IPS DF 4.7 (cell line): ENCODE results near the gene PIK3AP1.
"Not testable (repeated sequence)": the region's sequence is repeated elsewhere in the genome, so short reads cannot be mapped to it uniquely, and the experiment has no call there.

Source experiments
- DNase-seq: peaks from one replicate; pipeline ENCODE4 v3.0.0-alpha.2; 2013; ENCODE audit warnings: low spot score; ENCODE audit errors: extremely low read depth

PIK3AP1 gene, protein sequence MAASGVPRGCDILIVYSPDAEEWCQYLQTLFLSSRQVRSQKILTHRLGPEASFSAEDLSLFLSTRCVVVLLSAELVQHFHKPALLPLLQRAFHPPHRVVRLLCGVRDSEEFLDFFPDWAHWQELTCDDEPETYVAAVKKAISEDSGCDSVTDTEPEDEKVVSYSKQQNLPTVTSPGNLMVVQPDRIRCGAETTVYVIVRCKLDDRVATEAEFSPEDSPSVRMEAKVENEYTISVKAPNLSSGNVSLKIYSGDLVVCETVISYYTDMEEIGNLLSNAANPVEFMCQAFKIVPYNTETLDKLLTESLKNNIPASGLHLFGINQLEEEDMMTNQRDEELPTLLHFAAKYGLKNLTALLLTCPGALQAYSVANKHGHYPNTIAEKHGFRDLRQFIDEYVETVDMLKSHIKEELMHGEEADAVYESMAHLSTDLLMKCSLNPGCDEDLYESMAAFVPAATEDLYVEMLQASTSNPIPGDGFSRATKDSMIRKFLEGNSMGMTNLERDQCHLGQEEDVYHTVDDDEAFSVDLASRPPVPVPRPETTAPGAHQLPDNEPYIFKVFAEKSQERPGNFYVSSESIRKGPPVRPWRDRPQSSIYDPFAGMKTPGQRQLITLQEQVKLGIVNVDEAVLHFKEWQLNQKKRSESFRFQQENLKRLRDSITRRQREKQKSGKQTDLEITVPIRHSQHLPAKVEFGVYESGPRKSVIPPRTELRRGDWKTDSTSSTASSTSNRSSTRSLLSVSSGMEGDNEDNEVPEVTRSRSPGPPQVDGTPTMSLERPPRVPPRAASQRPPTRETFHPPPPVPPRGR

DNA sequence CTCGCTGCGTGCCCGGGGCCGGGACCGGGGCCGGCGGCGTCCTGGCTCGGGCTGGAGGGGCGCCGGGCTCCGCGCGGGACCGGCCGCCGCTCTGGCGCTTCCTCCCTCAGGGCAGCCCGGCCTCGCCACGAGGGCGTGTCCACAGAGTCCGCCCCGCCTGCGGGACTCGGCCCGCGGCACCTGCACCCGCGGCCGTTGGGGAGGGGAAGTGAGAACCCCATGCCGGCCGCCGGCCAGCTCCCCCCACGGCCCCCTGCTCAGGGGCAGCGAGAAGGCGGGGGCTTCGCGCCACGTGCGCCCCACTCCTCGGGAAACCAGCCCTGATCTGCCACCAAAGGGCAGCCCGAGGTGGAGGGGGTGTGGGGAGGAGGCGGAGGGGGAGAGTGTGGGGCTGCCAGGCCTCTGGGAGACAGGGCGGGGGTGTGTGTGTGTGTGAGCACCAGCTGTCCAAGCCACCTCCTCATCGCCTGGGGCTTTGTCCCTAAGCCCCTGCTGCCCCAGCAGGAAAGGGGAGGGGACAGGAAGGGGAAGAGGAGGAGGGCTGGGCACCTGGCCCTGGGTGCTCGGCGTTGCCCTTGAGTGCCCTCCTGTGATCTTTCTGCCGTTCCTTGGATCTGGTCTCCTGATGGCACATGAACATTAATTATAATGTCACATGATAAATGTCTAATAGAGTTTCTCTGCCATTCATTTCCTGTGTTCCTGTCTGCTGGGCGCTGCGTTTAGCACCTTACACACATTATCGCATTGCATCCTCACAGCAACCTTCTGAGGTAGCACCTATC, at the start of gene PIK3AP1:
Gene PIK3AP1 (minus strand): TSS at position 93 of the 785 bp plus-strand sequence. CDS start 120 bp downstream, outside the sequence.
- no peak for DNase-seq

DNA sequence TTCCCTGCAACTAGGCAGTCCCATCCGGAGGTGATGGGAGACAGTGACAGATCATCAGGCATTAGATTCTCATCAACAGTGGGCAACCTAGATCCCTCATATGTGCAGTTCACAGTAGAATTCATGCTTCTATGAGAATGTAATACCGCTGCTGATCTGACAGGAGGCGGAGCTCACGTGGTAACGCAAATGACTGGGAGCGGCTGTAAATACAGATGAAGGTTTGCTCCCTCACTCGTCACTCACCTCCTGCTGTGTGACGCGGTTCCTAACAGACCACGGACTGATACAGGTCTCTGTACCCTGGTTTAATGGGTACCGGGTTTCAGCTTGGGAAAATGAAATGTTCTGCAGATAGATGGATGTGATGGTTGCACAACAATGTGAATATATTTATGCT, 47.8 kb upstream of the PIK3AP1 start:
- DNase-seq: no peak

DNA sequence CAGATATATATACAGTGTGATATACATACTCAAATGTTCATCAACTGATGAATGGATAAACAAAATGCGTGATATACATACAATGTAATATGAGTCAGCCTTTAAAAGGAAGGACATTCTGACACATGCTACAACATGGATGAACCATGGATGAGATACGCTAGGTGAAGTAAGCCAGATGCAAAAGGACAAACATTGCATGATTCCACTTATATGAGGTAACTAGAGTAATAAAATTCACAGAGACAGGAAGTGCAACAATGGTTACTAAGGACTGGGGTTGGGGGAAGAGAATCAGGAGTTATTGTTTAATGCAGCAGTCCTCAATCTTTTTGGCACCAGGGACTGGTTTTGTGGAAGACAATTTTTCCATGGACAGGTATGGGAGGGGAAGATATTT, 47.3 kb upstream of the PIK3AP1 start:
- DNase-seq: no peak

DNA sequence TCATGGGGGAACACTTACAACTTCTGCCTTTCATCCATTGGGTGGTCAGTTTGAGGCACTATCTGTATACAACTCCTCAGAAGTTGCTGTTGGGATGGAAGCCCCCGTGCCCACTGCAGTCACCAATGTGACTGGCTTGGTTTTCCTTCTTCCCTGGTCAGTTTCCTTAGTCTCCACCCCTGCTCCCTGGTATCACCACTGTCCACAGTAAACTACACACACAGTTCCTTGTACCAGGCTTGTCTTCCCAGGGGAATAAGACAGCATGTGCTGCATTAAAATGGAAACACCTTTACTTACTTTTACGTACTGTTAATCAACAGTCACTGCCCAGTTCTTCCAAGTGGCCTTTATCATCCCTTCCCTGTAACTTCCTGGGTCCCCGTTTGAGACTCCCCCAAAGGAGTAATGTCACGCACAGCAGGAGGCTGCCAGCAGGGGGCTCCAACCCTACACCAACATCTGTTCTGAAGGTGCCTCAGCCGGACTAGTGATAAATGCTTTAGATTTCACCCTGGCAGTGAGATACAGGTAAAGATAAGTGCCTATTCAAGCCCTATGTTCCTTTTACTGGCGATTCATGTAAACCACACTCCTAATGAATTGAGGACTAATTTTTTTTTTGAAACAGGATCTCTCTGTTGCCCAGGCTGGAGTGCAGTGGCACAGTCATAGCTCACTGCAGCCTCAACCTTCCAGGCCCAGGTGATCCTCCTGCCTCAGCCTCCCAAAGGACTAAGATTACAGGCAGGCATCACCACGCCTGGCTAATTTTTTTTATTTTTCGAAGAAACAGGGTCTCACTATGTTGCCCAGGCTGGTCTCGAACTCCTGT, 45.3 kb upstream of the PIK3AP1 start:
- DNase-seq: peak; percentile 9

DNA sequence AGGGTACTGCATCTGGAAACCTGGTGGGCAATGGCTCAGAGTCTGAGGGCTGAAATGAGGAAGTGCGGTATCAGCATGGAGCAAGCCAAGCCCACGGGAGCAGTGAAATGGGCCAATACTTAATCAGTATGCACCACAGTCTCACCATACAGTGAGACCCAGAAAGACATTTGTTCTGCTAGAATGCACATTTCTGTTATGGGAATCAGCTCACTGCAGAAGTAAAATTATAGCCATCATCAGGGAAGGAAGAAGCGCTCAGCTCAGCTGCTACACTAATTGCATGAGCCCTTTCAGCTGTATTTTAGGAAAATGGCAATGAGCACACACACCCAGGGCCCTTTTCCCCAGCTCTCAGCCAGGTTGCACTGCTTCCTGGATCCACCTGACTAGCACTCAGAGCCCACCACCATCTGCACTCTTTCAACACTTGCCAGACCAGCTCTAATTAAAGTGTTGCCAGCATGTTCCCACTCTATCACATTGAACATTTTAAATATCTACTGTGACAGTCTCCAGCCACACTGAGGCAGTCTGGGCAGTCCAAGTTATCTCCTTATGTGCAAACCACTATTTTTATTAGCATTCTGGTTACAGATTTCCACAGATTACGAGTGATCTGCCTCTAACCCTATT, 44.2 kb upstream of the PIK3AP1 start:
- no peak for DNase-seq

DNA sequence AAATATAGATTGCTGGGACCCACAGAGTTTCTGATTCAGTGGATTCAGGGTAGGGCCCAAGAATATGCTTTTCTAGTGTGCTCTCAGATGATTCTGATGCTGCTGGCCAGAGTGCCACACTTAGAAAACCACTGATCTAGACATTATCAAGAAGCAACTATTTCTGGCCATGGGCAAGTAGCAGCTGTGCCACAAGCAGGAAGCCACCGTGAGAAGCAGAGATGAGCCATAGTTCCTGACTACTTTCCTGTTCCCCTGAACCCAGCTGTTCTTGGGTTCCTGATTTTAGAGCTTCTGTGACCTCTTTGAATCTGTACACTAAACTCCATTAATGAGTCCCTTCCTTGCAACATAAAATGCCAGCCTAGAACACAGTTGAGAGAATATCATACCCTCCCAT, 38.1 kb upstream of the PIK3AP1 start:
- DNase-seq: no peak

DNA sequence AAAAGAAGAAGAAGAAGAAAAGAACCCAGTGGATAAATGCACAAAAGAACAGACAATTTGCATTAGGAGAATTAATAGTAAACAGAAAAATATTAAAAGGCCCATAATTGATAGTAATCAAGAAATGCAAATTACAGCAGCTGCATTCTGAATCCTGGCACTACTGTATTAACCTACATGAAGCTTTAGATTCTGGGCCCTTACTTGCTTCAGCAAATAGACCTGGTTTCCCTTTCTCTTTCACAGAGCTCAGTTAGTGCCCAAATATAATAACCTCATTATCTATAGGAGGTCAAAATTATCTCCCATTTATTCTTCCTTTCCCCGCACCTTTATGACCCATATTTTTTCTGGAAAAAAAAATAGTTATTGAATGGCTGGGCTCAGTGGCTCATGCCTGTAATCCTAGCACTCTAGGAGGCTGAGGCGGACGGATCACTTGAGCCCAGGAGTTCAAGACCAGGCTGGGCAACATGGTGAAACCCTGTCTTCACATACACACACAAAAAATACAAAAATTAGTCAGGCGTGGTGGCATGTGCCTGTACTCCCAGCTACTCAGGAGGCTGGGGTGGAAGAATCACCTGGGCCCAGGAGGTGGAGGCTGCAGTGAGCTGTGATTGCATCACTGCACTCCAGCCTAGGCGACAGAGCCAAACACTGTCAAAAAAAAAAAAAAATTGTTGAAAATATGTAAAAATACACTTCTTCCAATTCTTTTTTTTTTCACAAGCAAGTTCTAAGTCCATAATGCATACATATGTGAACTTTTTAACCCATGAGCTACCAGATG, 36.0 kb upstream of the PIK3AP1 start:
- no peak for DNase-seq

DNA sequence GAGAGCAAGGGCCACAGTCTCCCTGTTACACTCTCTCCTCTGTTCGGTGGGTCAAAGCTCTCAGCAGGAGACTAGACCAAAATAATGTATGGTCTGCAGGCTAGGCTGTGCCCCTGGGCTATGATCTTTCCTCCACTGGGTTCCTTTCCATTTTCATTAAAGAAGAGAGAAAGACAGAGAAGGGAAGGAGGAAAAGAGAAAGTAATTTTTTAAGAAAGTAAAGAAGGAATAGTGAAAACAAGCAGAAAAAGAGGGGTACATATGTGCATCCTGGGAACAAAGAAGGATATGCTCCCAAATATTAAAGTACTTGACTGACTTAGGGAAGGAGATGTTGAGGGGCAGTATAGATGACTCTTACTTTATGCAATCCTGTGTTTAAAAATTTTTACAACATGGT, 33.6 kb upstream of the PIK3AP1 start:
- no peak for DNase-seq

DNA sequence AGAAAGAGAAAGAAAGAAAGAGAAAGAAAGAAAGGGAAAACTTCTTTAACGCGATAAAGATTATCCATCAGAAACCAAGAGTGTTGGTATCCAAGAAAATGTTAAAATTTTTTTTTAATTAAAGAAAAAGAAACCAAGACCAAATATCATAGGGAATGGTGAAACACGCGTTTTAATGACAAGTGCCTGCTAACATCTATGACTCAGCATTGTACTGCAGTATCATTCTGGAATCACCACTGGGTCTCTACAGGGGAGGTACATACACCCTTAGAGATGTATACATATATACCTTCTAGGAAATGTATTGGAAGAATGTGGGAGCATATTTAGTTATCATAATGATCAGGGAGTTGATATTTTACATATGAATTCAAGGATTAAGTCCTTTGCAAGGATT, 32.1 kb upstream of the PIK3AP1 start:
- DNase-seq: no peak

DNA sequence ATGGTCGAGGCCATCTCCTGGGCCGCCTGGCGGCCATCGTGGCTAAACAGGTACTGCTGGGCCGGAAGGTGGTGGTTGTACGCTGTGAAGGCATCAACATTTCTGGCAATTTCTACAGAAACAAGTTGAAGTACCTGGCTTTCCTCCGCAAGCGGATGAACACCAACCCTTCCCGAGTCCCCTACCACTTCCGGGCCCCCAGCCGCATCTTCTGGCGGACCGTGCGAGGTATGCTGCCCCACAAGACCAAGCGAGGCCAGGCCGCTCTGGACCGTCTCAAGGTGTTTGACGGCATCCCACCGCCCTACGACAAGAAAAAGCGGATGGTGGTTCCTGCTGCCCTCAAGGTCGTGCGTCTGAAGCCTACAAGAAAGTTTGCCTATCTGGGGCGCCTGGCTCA, 30.0 kb upstream of the PIK3AP1 start:
- not testable (repeated sequence) for DNase-seq

DNA sequence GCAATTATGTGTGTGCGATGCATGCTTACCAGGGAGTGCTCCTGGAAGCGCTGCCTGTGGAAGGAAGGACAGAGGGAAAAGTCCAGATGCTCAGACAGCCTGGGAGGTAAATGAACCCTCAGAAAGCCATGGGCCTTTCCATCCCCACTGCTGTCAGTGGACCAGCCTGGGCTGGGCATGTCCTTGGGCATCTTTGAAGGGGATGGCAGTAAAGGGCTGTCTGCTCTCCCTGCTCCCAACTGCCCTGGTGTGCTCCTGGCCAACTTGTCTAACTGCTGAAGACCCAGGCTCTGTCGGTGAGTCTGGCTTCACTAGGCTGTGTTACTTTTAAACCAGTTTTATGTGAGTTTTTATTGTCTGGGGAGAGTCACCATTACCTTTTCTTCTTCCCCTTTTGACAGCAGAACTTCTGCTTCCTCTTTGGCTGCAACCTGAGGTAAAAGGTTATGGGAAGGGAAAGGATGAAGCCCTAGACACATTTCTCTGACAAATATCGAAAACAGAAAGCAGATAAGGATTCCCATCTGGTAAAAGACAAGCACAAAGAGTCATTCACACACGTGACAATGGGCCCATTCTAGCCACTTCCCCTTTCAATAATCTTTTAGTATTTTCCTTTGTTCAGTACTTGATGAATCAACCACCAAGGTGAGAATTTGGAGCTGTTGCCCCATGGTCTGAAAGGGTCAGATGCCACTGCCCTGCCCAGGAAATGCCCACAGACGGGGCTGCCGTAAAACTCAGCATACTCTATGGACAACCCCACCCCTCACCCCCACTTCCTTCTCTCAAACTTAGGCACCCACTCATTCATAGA, 27.6 kb upstream of the PIK3AP1 start:
- DNase-seq: no peak

DNA sequence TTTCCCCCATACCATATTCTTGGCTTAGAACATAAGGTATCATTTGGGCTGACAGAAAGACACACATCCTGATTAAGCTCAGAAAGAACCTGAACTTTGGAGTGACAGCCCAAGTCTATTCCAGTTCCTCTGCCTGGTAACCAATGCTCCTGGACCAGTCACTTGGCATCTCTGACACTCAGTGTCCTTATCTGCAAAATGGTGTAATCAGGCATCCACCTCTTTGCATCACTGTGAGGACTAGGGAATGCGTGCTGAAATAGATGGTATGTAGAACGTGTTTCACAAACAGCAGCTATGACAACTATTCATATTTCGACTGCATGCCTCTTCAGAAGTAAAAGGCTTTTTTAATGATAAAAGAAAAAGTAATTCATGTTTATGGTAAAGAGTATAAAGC, 26.2 kb upstream of the PIK3AP1 start:
- DNase-seq: no peak

DNA sequence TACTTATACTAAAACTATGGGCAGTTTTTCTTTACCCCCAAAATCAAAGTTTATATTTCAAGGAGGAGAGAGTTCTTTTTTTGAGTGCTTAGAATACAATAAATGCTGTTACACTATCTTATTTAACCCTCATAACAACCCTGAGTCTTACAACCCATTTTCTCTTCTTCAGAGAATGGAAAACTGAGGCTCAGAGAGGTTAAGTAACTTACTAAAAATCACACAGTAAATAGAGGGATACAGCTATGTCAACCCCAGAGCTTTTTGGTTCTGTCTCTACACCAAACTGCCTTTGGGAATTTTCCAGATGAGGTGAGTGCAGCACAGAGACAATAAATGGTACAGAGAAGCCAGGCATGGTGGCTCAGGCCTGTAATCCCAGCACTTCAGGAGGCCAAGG, 25.6 kb upstream of the PIK3AP1 start:
- no peak for DNase-seq

DNA sequence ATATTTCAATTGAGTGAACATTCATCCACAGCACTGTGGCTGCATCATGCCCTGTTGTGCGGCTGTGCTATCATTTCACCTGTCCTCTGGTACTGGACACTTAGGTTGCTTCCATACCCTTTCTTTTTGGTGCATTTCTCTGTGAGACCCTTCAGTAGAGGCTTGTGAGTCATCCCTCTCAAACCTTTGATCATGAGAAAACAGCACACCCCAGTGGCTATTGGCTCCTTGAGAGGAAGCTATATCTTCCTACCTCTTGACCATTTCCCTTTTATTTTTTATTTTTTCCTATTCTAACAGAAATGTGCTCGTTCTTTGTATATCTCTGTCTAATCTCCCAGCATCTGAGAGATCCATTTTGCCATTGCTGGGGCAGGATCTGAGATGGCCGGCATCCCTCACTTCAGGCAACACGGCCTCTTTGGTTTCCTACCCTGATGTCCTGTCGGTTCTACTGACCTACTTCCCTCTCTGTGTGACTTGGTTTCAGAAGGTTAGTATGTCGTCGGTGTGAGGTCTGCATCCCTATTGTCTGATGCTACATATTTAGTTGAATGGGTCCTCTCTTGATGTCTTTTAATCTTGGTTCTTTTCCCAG, 23.8 kb upstream of the PIK3AP1 start:
- no peak for DNase-seq

DNA sequence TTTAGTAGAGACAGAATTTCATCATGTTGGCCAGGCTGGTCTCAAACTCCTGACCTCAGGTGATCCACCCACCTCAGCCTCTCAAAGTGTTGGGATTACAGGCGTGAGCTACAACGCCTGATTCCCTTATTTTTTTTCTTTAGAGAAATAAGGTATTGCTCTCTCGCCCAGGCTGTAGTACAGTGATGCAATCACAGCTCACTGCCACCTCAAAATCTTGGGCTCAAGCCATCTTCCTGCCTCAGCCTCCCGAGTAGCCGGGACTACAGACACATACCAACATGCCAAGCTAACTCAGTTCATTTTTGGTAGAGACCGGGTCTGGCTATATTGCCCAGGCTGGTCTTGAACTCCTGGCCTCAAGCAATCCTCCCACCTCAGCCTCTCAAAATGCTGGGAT, 21.2 kb upstream of the PIK3AP1 start:
- DNase-seq: not testable (repeated sequence)

DNA sequence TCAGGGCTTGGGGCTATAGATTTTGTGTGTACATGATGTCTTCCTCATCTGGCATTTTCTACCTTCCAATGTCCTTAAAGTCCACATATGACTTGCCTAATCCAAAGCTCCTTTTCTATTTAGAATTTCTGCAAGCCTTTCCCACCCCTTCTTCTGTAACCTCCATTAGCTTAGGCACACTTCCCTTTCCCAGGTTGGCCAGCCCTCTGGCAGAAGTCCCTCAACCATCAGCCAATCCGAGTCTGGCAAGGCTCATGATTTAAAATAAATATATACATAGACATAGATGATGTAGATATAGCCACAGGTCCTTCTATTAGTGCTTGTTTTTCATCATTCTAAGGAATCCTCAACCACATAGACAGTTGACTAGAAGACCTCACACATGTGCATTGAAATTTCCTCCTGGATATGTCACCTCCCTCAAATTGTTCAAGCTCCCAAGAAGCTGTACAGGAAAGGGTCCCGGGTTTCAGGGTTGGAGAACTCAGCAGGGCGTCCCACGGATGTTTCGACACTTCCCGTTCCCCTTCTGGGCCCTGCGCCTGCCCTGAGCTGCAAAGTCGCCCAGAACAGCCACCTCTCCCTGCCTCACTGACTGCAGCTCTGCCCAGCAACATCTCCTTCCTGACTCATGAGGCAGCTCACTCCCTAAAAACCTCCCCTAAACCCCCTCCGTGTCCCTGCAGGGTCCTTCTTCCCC, 20.4 kb upstream of the PIK3AP1 start:
- DNase-seq: no peak

DNA sequence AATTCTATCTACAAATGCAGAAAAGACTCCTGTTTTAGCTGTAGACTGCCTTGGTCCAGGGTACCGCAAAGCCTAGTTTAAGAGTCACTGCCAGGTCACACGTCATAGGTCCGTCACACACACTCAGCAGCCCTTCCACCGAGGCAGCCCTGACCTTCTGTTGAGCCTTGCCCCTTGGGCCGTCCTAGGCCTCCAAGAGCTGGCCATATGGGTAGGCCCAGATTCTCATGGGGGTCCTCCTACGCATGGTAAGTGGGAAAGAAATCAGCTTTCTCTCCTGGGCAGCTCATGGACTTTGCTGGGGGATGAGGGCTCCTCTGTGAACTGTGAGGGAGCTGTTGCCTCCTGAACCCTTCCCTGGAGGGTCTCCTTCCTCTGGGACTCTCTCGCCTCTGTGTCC, 19.8 kb upstream of the PIK3AP1 start:
- DNase-seq: no peak
